ENCODE measurements around the gene FAM200B. TPM values are rescaled to one million over a fixed set of nuclear protein-coding genes. Genes with fewer than 3 reads are reported as not detected.
A peak's percentile ranks its signal among the peaks of the same experiment; 100 is the strongest.
"Not testable (repeated sequence)": the region's sequence is repeated elsewhere in the genome, so short reads cannot be mapped to it uniquely, and the experiment has no call there.

Gene FAM200B
- polyA plus RNA-seq, 2 of the 4 experiments (the other 2 are of a cell fraction) = 40.8 to 41.6 TPM

DNA sequence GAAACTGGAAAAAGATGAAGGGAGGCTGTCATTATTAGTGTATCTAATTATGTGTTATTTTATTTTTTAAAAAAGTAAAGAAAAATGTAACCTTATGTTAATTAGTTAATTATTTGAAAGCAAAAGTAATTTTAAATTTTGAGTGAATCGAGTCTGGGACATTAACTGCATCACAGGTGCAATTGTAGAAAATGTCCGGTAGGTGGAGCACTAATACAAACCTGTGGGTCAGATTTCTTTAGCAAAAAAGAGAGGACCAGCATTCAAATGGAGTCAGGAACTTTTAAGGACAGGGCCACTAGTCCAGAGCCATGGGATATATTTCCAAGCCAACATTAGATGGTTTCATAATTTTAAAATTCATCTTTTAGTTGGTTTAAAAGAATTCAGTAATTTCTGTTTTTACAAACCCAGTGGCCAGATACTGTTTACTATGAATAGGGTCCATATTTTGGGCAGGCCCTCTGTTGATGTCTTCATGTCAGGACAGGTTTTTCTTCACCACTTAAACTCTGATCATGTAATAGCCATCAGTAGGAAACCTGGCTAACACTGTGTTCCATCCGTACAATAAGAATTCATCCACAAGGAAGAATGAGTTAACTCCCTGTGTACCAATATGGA is 48.4 kb downstream of the FAM200B start:
- 28% methylated on average over 3 of the region's 3 CpGs for WGBS (ENCODE audit: missing lambda C conversion rate)
- H3K4me3 ChIP-seq = no peak overlapping the region
- CTCF ChIA-PET = interaction anchor here (0.7 to 1.8 kb wide), 4 partner anchors 10 to 272 kb away, joined by 3 to 5 read pairs (median 3); no protein-coding TSS in a partner anchor
- H3K4me1 ChIP-seq = no peaks in the 10 kb centered on the region
- POLR2A ChIA-PET = no interaction called here
- H3K27ac ChIP-seq = no peak overlapping the region
- peak in 1 of 2 experiments; percentile 66; a peak in 3 of 6 replicates for ATAC-seq
- no peak for FAIRE-seq
- DNase-seq (ENCODE audit: low read depth in 1 of 2, low spot score in 1 of 2) = peak; percentile 27 to 40
- no peak overlapping the region; the same call in 2 of the 3 replicates for H3K4me2 ChIP-seq
- TF ChIP-seq FOSL2 (IDR thresholded peaks at IDR 0.05) = no peak
- no peak for TF ChIP-seq FOSL2 (CRISPR knock-in tag; IDR thresholded peaks at IDR 0.05)
- TF ChIP-seq KDM5A (IDR thresholded peaks at IDR 0.05) = no peak
- peak; percentile 66 to 69 for TF ChIP-seq RAD21 (conservative IDR thresholded peaks at IDR 0.05 in 1 of 2, IDR thresholded peaks at IDR 0.05 in 1 of 2)
- TF ChIP-seq, protein P1, sequence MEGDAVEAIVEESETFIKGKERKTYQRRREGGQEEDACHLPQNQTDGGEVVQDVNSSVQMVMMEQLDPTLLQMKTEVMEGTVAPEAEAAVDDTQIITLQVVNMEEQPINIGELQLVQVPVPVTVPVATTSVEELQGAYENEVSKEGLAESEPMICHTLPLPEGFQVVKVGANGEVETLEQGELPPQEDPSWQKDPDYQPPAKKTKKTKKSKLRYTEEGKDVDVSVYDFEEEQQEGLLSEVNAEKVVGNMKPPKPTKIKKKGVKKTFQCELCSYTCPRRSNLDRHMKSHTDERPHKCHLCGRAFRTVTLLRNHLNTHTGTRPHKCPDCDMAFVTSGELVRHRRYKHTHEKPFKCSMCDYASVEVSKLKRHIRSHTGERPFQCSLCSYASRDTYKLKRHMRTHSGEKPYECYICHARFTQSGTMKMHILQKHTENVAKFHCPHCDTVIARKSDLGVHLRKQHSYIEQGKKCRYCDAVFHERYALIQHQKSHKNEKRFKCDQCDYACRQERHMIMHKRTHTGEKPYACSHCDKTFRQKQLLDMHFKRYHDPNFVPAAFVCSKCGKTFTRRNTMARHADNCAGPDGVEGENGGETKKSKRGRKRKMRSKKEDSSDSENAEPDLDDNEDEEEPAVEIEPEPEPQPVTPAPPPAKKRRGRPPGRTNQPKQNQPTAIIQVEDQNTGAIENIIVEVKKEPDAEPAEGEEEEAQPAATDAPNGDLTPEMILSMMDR (IDR thresholded peaks at IDR 0.05) = peak; percentile 72
- TF ChIP-seq HDAC2 (IDR thresholded peaks at IDR 0.05) = no peak
- TF ChIP-seq, protein P2, sequence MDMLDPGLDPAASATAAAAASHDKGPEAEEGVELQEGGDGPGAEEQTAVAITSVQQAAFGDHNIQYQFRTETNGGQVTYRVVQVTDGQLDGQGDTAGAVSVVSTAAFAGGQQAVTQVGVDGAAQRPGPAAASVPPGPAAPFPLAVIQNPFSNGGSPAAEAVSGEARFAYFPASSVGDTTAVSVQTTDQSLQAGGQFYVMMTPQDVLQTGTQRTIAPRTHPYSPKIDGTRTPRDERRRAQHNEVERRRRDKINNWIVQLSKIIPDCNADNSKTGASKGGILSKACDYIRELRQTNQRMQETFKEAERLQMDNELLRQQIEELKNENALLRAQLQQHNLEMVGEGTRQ (IDR thresholded peaks at IDR 0.05) = no peak
- TF ChIP-seq MAFK (IDR thresholded peaks at IDR 0.05; ENCODE audit: partially characterized antibody) = no peak
- peak; percentile 45; the same call in 1 of the 3 replicates for TF ChIP-seq SMC3 (IDR thresholded peaks at IDR 0.05)
- no peaks in the 10 kb centered on the region for H3K9me3 ChIP-seq

DNA sequence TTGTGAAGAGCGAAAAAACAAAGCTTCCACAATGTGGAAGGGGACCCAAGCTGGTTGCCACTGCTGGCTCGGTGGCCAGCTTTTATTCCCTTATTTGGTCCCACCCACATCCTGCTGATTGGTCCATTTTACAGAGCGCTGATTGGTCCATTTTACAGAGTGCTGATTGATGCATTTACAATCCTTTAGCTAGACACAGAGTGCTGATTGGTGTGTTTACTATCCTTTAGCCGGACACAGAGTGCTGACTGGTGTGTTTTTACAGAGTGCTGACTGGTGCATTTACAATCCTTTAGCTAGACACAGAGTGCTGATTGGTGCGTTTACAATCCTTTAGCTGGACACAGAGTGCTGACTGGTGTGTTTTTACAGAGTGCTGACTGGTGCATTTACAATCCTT is 51.4 kb downstream of the FAM200B start:
- WGBS (ENCODE audit: missing lambda C conversion rate) = 76% methylated on average over 5 of the region's 5 CpGs
- DNase-seq (ENCODE audit: low read depth in 1 of 2, low spot score in 1 of 2); H3K4me3 ChIP-seq; FAIRE-seq; H3K9me3 ChIP-seq; POLR2A ChIA-PET; H3K27ac ChIP-seq; H3K4me1 ChIP-seq; H3K4me2 ChIP-seq; ATAC-seq; CTCF ChIA-PET: not testable (repeated sequence)
- TF ChIP-seq MAFK (IDR thresholded peaks at IDR 0.05; ENCODE audit: partially characterized antibody) = peak; percentile 44

DNA sequence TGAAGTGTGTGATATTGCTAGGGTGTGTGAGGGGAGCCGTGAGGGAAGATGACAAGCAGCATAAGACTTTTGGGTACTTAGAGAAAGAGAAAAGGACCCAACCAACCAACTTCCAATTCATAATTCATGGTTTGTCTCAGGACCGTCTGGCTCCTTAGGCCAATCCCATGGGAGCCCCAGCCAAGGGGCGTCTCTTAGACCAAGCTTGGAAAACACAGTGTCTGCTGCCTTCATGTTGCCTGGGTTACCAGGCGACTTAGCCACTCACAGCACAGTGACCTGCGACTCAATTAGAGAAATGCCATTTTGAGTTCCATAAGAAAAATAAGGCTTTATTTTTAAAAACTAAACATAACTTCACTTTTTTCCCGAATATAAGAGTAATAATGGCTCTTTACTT is 53.9 kb downstream of the FAM200B start:
- ChIA-PET POLR2A (no interaction called here), CTCF (interaction anchor here (1.7 kb wide), 1 partner anchor 266 kb away, joined by 4 read pairs; no protein-coding TSS in a partner anchor)
- TF ChIP-seq, protein P1 (IDR thresholded peaks at IDR 0.05) = no peak
- TF ChIP-seq EP300 (IDR thresholded peaks at IDR 0.05) (no peak), HOXA7 (CRISPR knock-in tag; IDR thresholded peaks at IDR 0.05) (no peak), RAD21 (conservative IDR thresholded peaks at IDR 0.05 in 1 of 2, IDR thresholded peaks at IDR 0.05 in 1 of 2) (no peak), NR3C1 (IDR thresholded peaks at IDR 0.05) (no peak), SREBF2 (IDR thresholded peaks at IDR 0.05) (no peak), HOXB13 (CRISPR knock-in tag; IDR thresholded peaks at IDR 0.05; ENCODE audit: low read depth) (no peak), CBX8 (IDR thresholded peaks at IDR 0.05) (no peak), CEBPB (IDR thresholded peaks at IDR 0.05) (no peak), RFX5 (IDR thresholded peaks at IDR 0.05) (no peak)
- TF ChIP-seq, protein P2 (IDR thresholded peaks at IDR 0.05) = no peak
- 78% methylated on average over 6 of the region's 6 CpGs for WGBS (ENCODE audit: missing lambda C conversion rate)
- Histone ChIP-seq H3K4me3 (no peak overlapping the region), H3K27ac (no peak overlapping the region), H3K4me1 (no peaks in the 10 kb centered on the region), H3K9me3 (no peaks in the 10 kb centered on the region), H3K4me2 (no peak overlapping the region)
- DNase-seq (ENCODE audit: low read depth in 1 of 2, low spot score in 1 of 2) = no peak
- no peak for FAIRE-seq
- ATAC-seq = no peak
